ENCODE results near the gene DNM3. TPM values are rescaled to one million over a fixed set of nuclear protein-coding genes. Genes with fewer than 3 reads are reported as not detected.

Gene DNM3
- total RNA-seq, 1 experiment from 2014 or later: 1.2 TPM

DNA sequence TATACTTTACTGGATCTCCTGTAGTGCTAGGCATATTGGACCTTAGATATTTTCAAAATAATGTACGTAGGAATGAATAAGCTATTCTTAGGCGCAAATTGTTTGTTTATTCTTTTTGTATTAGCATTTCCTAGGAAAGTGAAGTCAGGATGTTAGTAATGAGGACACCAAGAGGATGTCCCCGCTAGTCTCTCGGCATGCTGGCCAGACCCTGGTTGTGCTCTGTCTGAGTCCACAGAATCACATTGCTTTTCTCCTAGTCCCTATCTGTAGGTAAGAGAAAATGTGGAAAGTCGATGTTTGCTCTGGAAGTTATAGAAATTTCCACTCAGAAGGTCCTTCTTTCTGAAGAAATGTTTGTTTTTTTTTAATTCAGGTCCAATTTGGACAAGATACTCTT is 31.1 kb downstream of the DNM3 start:
- no peak overlapping the region for H3K27ac Mint-ChIP-seq (ENCODE audit: unreplicated experiment)
- H3K9me3 Mint-ChIP-seq (ENCODE audit: low read depth, unreplicated experiment): no peaks in the 10 kb centered on the region
- DNase-seq: no peak
- H3K27me3 Mint-ChIP-seq (ENCODE audit: unreplicated experiment): no peaks in the 10 kb centered on the region
- CTCF ChIA-PET: interaction anchor here (0.5 to 1.0 kb wide), 2 partner anchors 61 to 450 kb away, joined by 3 read pairs; no protein-coding TSS in a partner anchor
- no peaks in the 10 kb centered on the region for H3K36me3 Mint-ChIP-seq (ENCODE audit: insufficient read depth, unreplicated experiment)
- TF ChIP-seq, protein P1, sequence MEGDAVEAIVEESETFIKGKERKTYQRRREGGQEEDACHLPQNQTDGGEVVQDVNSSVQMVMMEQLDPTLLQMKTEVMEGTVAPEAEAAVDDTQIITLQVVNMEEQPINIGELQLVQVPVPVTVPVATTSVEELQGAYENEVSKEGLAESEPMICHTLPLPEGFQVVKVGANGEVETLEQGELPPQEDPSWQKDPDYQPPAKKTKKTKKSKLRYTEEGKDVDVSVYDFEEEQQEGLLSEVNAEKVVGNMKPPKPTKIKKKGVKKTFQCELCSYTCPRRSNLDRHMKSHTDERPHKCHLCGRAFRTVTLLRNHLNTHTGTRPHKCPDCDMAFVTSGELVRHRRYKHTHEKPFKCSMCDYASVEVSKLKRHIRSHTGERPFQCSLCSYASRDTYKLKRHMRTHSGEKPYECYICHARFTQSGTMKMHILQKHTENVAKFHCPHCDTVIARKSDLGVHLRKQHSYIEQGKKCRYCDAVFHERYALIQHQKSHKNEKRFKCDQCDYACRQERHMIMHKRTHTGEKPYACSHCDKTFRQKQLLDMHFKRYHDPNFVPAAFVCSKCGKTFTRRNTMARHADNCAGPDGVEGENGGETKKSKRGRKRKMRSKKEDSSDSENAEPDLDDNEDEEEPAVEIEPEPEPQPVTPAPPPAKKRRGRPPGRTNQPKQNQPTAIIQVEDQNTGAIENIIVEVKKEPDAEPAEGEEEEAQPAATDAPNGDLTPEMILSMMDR (IDR thresholded peaks at IDR 0.05; ENCODE audit: unreplicated experiment): no peak
- BruUV-seq (replicated peaks): no TSS peak
- no peak overlapping the region for H3K4me3 Mint-ChIP-seq (ENCODE audit: low read depth, unreplicated experiment)
- H3K4me1 Mint-ChIP-seq (ENCODE audit: low read depth, unreplicated experiment): no peaks in the 10 kb centered on the region
- intact Hi-C loops (cut with micrococcal nuclease; ENCODE audit: unreplicated experiment): no loop called here

DNA sequence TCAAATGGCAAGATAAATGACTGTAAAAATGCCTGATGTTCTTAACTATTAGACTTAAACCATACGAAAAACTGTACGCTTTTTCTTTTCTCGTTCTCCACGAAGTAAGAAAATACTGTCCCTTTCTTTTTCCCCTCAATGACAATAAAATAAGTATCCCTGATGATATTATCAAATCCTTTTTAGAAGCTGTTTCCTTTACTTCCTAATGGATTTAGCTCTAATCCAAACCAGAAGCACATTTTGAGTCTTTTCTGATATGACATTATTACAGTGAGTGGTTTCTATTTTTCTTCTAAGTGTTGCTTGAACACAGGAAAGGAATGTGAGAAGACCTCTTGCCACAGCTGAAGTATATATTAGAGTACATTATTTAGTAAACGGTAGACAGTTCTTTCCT is 32.4 kb downstream of the DNM3 start:
- intact Hi-C loops (cut with micrococcal nuclease; ENCODE audit: unreplicated experiment): no loop called here
- no peaks in the 10 kb centered on the region for H3K27me3 Mint-ChIP-seq (ENCODE audit: unreplicated experiment)
- no peak overlapping the region for H3K4me3 Mint-ChIP-seq (ENCODE audit: low read depth, unreplicated experiment)
- CTCF ChIA-PET: no interaction called here
- H3K9me3 Mint-ChIP-seq (ENCODE audit: low read depth, unreplicated experiment): no peaks in the 10 kb centered on the region
- TF ChIP-seq, protein P1 (IDR thresholded peaks at IDR 0.05; ENCODE audit: unreplicated experiment): no peak
- no peaks in the 10 kb centered on the region for H3K4me1 Mint-ChIP-seq (ENCODE audit: low read depth, unreplicated experiment)
- no TSS peak for BruUV-seq (replicated peaks)
- no peak overlapping the region for H3K27ac Mint-ChIP-seq (ENCODE audit: unreplicated experiment)
- no peak for DNase-seq
- no peaks in the 10 kb centered on the region for H3K36me3 Mint-ChIP-seq (ENCODE audit: insufficient read depth, unreplicated experiment)

DNA sequence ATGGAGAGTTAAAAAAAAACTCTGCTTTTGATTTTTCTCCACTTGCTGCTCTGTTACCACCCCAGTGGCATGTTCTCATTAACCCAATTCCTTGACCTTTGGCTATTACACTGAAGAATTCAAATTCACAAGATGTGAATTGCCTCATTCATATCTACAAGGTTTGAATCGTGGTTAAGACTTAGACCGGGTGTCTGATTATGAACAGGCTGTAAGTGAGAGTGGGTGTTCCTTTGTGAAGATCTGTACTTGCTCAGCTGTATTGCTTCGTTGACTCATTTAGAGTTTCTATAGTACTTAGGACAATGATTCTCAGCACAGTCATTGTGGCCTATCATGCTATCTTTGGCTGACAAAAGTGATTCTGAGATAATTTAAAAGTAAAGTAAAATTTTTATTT is 36.4 kb downstream of the DNM3 start:
- Mint-ChIP-seq H3K36me3 (ENCODE audit: insufficient read depth, unreplicated experiment) (no peaks in the 10 kb centered on the region), H3K4me1 (ENCODE audit: low read depth, unreplicated experiment) (peaks cover 7% of the 10 kb centered on the region), H3K9me3 (ENCODE audit: low read depth, unreplicated experiment) (no peaks in the 10 kb centered on the region), H3K27ac (ENCODE audit: unreplicated experiment) (no peak overlapping the region), H3K27me3 (ENCODE audit: unreplicated experiment) (no peaks in the 10 kb centered on the region), H3K4me3 (ENCODE audit: low read depth, unreplicated experiment) (no peak overlapping the region)
- CTCF ChIA-PET: no interaction called here
- BruUV-seq (replicated peaks): no TSS peak
- intact Hi-C loops (cut with micrococcal nuclease; ENCODE audit: unreplicated experiment): no loop called here
- no peak for DNase-seq
- TF ChIP-seq, protein P1 (IDR thresholded peaks at IDR 0.05; ENCODE audit: unreplicated experiment): no peak

- CTCF ChIA-PET: no interaction called here
- intact Hi-C loops (cut with micrococcal nuclease; ENCODE audit: unreplicated experiment): no loop called here
- DNase-seq: no peak
- TF ChIP-seq, protein P1 (IDR thresholded peaks at IDR 0.05; ENCODE audit: unreplicated experiment): no peak
- no peaks in the 10 kb centered on the region for H3K27me3 Mint-ChIP-seq (ENCODE audit: unreplicated experiment)
- no peaks in the 10 kb centered on the region for H3K9me3 Mint-ChIP-seq (ENCODE audit: low read depth, unreplicated experiment)
- no TSS peak for BruUV-seq (replicated peaks)
- peaks cover 7% of the 10 kb centered on the region for H3K4me1 Mint-ChIP-seq (ENCODE audit: low read depth, unreplicated experiment)
- no peak overlapping the region for H3K27ac Mint-ChIP-seq (ENCODE audit: unreplicated experiment)
- no peaks in the 10 kb centered on the region for H3K36me3 Mint-ChIP-seq (ENCODE audit: insufficient read depth, unreplicated experiment)
- no peak overlapping the region for H3K4me3 Mint-ChIP-seq (ENCODE audit: low read depth, unreplicated experiment)
Observed at GRCh38 chr1:171879556-171879955, 38.3 kb downstream of the DNM3 start.
